Tibial nerve (tissue), 4 donors: ENCODE results near the gene APP. TPM values are rescaled to one million over a fixed set of nuclear protein-coding genes. Genes with fewer than 3 reads are reported as not detected.
A peak's percentile ranks its signal among the peaks of the same experiment; 100 is the strongest.

ENCODE experiments used
- DNase-seq, 2 donors: peaks; one replicate each; pipeline ENCODE4 v3.0.0-alpha.2; 2019; ENCODE audit warnings: low spot score in 2 of 2
- H3K27ac ChIP-seq, 4 donors: fragments of 200-600 bp; sonication (generic) in 3 of 4; one replicate each; pipeline ENCODE4 v1.5.1; 2017 to 2019; ENCODE audit warnings: mild to moderate bottlenecking in 1 of 4
- H3K27me3 ChIP-seq, 2 donors: fragments of 200-600 bp; sonication (generic) in 1 of 2; one replicate each; pipeline versions ENCODE4 v1.5.1 to v1.6.0; 2017 to 2019
- H3K36me3 ChIP-seq, 3 donors: fragments of 200-600 bp; sonication (generic); one replicate each; pipeline ENCODE4 v1.5.1; 2018 to 2019
- H3K4me1 ChIP-seq, 4 donors: fragments of 200-600 bp; sonication (generic) in 3 of 4; one replicate each; pipeline ENCODE4 v1.5.1; 2017 to 2019
- H3K4me3 ChIP-seq, 4 donors: fragments of 200-600 bp; sonication (generic) in 3 of 4; one replicate each; pipeline ENCODE4 v1.5.1; 2017 to 2019; ENCODE audit warnings: mild to moderate bottlenecking in 1 of 4, moderate library complexity in 1 of 4
- H3K9me3 ChIP-seq, 4 donors: fragments of 200-600 bp; sonication (generic) in 3 of 4; one replicate each; pipeline ENCODE4 v1.5.1; 2017 to 2019
- EP300 ChIP-seq, 2 donors: sonication (generic); formaldehyde crosslinking; IDR thresholded peaks; one replicate each; pipeline ENCODE4 v1.6.1; 2017; ENCODE audit warnings: antibody characterized with exemption in 2 of 2, mild to moderate bottlenecking in 1 of 2
- POLR2A ChIP-seq, 2 donors: fragments of 450-650 bp; IDR thresholded peaks; one replicate each; pipeline ENCODE4 v1.6.1; 2017; ENCODE audit warnings: antibody characterized with exemption in 2 of 2, mild to moderate bottlenecking in 2 of 2, moderate library complexity in 2 of 2
- WGBS, 2 donors: methylation state at CpG; one replicate each; pipeline ENCODE4 v1.1.5; 2018; 5-methylcytosine and 5-hydroxymethylcytosine counted together
- total RNA-seq, 4 donors: library from RNA; depleted of rRNA; stranded (reverse); fragments of >200 nt; gene quantifications; one replicate each; pipeline ENCODE4 v1.1.0, GENCODE V29; 2016
- TF ChIP-seq, protein P1 (sequence below), 5 experiments: fragments of 200-600 bp in 3 of 5; fragments of 450-650 bp in 2 of 5; sonication (generic) in 3 of 5; IDR thresholded peaks; one replicate each; pipeline ENCODE4 v1.5.1; 2016 to 2019; ENCODE audit warnings: antibody characterized with exemption in 5 of 5, mild to moderate bottlenecking in 3 of 5, moderate library complexity in 2 of 5

Gene APP
- total RNA-seq, 4 donors from 2014 or later: 271 to 327 (median 293) TPM

GRCh38 chr21:26068776-26069175 is 101.8 kb downstream of the APP start:
- TF ChIP-seq, protein P1, sequence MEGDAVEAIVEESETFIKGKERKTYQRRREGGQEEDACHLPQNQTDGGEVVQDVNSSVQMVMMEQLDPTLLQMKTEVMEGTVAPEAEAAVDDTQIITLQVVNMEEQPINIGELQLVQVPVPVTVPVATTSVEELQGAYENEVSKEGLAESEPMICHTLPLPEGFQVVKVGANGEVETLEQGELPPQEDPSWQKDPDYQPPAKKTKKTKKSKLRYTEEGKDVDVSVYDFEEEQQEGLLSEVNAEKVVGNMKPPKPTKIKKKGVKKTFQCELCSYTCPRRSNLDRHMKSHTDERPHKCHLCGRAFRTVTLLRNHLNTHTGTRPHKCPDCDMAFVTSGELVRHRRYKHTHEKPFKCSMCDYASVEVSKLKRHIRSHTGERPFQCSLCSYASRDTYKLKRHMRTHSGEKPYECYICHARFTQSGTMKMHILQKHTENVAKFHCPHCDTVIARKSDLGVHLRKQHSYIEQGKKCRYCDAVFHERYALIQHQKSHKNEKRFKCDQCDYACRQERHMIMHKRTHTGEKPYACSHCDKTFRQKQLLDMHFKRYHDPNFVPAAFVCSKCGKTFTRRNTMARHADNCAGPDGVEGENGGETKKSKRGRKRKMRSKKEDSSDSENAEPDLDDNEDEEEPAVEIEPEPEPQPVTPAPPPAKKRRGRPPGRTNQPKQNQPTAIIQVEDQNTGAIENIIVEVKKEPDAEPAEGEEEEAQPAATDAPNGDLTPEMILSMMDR (IDR thresholded peaks at IDR 0.05): no peak
- TF ChIP-seq POLR2A (IDR thresholded peaks at IDR 0.05): no peak
- TF ChIP-seq EP300 (IDR thresholded peaks at IDR 0.05): no peak
- no peaks in the 10 kb centered on the region for H3K9me3 ChIP-seq
- WGBS, 2 donors: 75 to 77% methylated on average over 4 of the region's 4 CpGs
- peaks cover 0 to 58% (median 13%) of the 10 kb centered on the region in 4 donors for H3K4me1 ChIP-seq
- H3K4me3 ChIP-seq: no peak overlapping the region
- DNase-seq: no peak
- no peaks in the 10 kb centered on the region for H3K36me3 ChIP-seq
- no peak overlapping the region for H3K27ac ChIP-seq
- no peaks in the 10 kb centered on the region for H3K27me3 ChIP-seq

GRCh38 chr21:26067836-26068594 is 102.6 kb downstream of the APP start:
- Histone ChIP-seq H3K27ac (no peak overlapping the region), H3K36me3 (no peaks in the 10 kb centered on the region), H3K4me1 (peaks cover 0 to 53% (median 13%) of the 10 kb centered on the region in 4 donors), H3K9me3 (no peaks in the 10 kb centered on the region), H3K27me3 (no peaks in the 10 kb centered on the region), H3K4me3 (no peak overlapping the region)
- no peak for TF ChIP-seq POLR2A (IDR thresholded peaks at IDR 0.05)
- TF ChIP-seq, protein P1 (IDR thresholded peaks at IDR 0.05): no peak
- TF ChIP-seq EP300 (IDR thresholded peaks at IDR 0.05): no peak
- no peak for DNase-seq
- WGBS, 2 donors: 76% methylated on average over 12 of the region's 12 CpGs

GRCh38 chr21:26064506-26064905 is 106.1 kb downstream of the APP start:
- Histone ChIP-seq H3K4me1 (peaks cover 0 to 37% (median 4%) of the 10 kb centered on the region in 4 donors), H3K36me3 (no peaks in the 10 kb centered on the region), H3K4me3 (no peak overlapping the region), H3K9me3 (no peaks in the 10 kb centered on the region), H3K27ac (no peak overlapping the region), H3K27me3 (no peaks in the 10 kb centered on the region)
- TF ChIP-seq, protein P1 (IDR thresholded peaks at IDR 0.05): no peak
- no peak for TF ChIP-seq EP300 (IDR thresholded peaks at IDR 0.05)
- no peak for TF ChIP-seq POLR2A (IDR thresholded peaks at IDR 0.05)
- WGBS, 2 donors: 87 to 89% methylated on average over 6 of the region's 6 CpGs
- DNase-seq: no peak

DNA sequence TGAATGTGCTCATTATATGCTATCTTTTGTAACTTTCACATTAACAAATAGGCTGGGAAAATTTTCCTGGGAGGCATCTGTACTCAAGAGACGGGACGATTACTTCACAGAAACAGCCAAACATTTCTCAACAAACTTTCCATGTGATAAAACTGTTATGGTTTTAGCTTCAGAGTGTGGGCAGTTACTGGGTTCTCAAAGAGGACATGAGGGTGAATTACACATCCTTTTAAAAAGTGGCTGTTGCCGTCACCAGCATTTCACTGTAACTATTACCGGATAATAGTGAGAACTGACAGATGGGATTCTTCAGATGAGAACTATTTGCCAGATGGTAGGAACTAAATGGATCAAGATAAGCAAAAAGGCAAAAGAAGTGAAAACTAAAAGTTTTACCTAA is 109.1 kb downstream of the APP start:
- TF ChIP-seq, protein P1 (IDR thresholded peaks at IDR 0.05): no peak
- TF ChIP-seq EP300 (IDR thresholded peaks at IDR 0.05) (peak in 1 of 2 donors; percentile 44), POLR2A (IDR thresholded peaks at IDR 0.05) (no peak)
- Histone ChIP-seq H3K36me3 (no peaks in the 10 kb centered on the region), H3K4me1 (peaks cover 0 to 20% (median 2%) of the 10 kb centered on the region in 4 donors), H3K9me3 (no peaks in the 10 kb centered on the region), H3K27ac (peak overlapping the region in 2 of 4 donors; percentile 54 to 64), H3K27me3 (no peaks in the 10 kb centered on the region), H3K4me3 (no peak overlapping the region)
- peak in 1 of 2 donors; percentile 20 for DNase-seq
- WGBS, 2 donors: 48 to 55% methylated on average over 4 of the region's 4 CpGs

DNA sequence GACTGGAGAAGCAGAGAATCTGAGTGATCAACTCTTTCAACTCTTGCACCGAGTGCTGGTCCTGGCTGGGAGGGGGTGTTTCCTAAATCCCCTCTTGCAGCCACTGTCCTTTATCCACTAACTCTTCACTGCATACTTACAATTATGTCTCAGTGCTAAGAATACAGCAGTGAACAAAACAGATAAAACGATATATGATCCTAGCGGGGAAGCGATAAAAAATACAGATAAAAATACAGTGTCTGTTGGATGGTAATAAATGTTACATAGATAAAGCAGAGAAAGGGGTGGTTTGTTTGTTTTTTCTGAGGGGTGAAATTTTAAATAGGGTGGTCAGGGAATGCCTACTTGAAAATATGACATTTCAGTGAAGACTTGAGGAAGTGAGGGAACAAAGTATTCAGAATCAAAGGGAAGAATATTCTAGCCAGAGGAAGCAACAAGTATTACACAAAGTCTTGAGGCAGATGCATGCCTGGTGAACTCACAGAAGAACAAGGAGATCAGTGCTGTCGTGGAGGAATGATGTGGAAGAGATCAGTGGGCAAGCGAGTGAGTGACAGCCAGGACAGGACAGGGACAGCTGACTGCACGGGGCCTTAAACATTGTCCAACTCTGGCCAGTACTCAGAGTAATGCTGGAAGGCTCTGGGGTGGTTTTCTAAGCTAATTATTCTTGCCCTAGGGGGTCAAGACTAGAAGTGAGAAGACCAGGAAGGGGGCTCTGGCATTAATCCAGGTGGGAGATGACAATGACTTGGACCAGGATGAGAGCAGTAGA is 110.0 kb downstream of the APP start:
- no peak for TF ChIP-seq POLR2A (IDR thresholded peaks at IDR 0.05)
- TF ChIP-seq EP300 (IDR thresholded peaks at IDR 0.05): no peak
- TF ChIP-seq, protein P1 (IDR thresholded peaks at IDR 0.05): no peak
- 73 to 79% methylated on average over 7 of the region's 7 CpGs for WGBS, 2 donors

More for the DNA sequence above, 110.0 kb downstream of the APP start:
- H3K9me3 ChIP-seq: no peaks in the 10 kb centered on the region
- H3K27me3 ChIP-seq: no peaks in the 10 kb centered on the region
- H3K27ac ChIP-seq: peak overlapping the region in 1 of 4 donors; percentile 54
- H3K4me1 ChIP-seq: peaks cover 0 to 29% (median 3%) of the 10 kb centered on the region in 4 donors
- no peaks in the 10 kb centered on the region for H3K36me3 ChIP-seq
- no peak overlapping the region for H3K4me3 ChIP-seq
- DNase-seq: no peak
